Endothelial cell (in vitro differentiated cells): Measurements from ENCODE around the gene XPC. TPM values are rescaled to one million over a fixed set of nuclear protein-coding genes. Genes with fewer than 3 reads are reported as not detected.

Source experiments
- DNase-seq: peaks from one replicate; pipeline ENCODE4 v3.0.0; 2021; ENCODE audit warnings: low spot score
- H3K27ac Mint-ChIP-seq: one replicate; pipeline ENCODE4 v1.8.0; 2021; ENCODE audit warnings: mixed read lengths, inconsistent platforms; ENCODE audit not compliant: unreplicated experiment
- H3K27me3 Mint-ChIP-seq: one replicate; pipeline ENCODE4 v1.8.0; 2021; ENCODE audit warnings: mild to moderate bottlenecking, moderate library complexity, mixed read lengths, inconsistent platforms; ENCODE audit not compliant: unreplicated experiment
- H3K36me3 Mint-ChIP-seq: one replicate; pipeline ENCODE4 v1.8.0; 2021; ENCODE audit warnings: mild to moderate bottlenecking, low read depth, mixed read lengths, inconsistent platforms; ENCODE audit not compliant: unreplicated experiment
- H3K4me1 Mint-ChIP-seq: one replicate; pipeline ENCODE4 v1.8.0; 2021; ENCODE audit warnings: mild to moderate bottlenecking, mixed read lengths, inconsistent platforms; ENCODE audit not compliant: unreplicated experiment
- H3K4me3 Mint-ChIP-seq: one replicate; pipeline ENCODE4 v1.8.0; 2021; ENCODE audit warnings: mild to moderate bottlenecking, mixed read lengths, inconsistent platforms; ENCODE audit not compliant: unreplicated experiment
- H3K9me3 Mint-ChIP-seq: one replicate; pipeline ENCODE4 v1.8.0; 2021; ENCODE audit warnings: mixed read lengths, inconsistent platforms; ENCODE audit not compliant: unreplicated experiment
- total RNA-seq: library from RNA; stranded (reverse); fragmentation: NEBNext Ultra II Directional; extraction: Animal tissue kit (Norgen Biotek cat#: 25700); gene quantifications from one replicate; pipeline ENCODE4 v1.2.1, GENCODE V29; 2021; ENCODE audit not compliant: unreplicated experiment
- TF ChIP-seq, protein P1 (sequence below): fragments of 200-600 bp; sonication (generic); IDR thresholded peaks from one replicate; pipeline ENCODE4 v1.5.0; 2021; ENCODE audit warnings: antibody characterized with exemption; ENCODE audit not compliant: unreplicated experiment

XPC gene
- total RNA-seq, 1 donor from 2014 or later, result 35.6 TPM

DNA sequence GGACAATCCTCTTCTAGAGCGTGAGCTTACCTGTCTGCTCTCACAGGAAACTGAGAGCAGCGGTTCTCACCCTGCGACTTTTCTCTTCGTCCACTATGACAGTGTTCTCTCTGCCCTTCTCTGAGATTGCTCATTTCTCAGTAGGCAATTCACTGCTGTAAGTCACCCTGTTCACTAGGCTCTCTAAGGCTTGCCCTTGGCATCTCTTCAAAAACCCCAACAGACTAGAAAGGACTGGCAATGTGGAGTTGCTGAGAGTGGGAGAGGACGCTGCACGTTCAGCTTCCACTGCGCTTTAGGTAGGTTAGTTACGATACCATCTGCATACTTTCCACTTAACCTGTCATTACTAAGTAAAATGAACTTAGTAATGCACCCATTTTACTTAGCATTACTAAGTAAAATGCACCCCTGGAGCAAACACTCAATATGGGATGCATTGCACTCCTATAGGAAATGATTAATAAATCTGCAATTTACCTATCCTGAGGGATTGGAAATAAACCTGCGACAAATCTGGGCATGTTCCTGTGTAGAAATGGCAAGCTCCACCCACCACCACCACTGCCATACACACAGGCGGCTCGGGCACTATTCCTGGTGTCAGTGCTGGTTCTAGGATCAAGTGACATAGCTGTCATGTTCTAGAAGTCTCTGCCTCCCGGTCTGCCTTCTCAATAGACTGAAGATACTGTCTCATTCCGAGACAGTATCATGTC lies 21.4 kb downstream of the XPC start:
- H3K36me3 Mint-ChIP-seq, result peaks cover 67% of the 10 kb centered on the region
- no peak overlapping the region for H3K27ac Mint-ChIP-seq

DNA sequence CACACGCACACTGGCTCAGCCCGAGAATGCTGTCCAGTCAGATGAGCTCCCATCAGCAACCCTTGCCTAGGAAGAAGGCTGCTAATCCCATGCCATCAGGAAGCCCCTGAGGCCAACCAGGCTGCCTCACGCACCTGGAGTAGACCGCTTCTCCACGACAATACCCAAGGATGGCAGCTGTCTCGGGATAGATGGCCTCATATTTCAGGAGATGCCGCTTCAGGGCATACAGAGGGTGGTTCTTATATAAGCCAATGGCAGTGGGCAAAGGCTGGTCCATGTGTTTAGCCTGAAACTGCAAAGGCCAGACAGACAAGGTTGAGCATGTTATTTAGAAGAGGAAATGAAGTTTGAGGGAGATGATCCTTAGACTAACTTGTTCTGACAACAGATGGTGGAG lies 22.2 kb downstream of the XPC start:
- TF ChIP-seq, protein P1, sequence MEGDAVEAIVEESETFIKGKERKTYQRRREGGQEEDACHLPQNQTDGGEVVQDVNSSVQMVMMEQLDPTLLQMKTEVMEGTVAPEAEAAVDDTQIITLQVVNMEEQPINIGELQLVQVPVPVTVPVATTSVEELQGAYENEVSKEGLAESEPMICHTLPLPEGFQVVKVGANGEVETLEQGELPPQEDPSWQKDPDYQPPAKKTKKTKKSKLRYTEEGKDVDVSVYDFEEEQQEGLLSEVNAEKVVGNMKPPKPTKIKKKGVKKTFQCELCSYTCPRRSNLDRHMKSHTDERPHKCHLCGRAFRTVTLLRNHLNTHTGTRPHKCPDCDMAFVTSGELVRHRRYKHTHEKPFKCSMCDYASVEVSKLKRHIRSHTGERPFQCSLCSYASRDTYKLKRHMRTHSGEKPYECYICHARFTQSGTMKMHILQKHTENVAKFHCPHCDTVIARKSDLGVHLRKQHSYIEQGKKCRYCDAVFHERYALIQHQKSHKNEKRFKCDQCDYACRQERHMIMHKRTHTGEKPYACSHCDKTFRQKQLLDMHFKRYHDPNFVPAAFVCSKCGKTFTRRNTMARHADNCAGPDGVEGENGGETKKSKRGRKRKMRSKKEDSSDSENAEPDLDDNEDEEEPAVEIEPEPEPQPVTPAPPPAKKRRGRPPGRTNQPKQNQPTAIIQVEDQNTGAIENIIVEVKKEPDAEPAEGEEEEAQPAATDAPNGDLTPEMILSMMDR, result no peak
- peak overlapping the region; percentile 79 for H3K27ac Mint-ChIP-seq
- H3K9me3 Mint-ChIP-seq, result no peaks in the 10 kb centered on the region
- H3K4me1 Mint-ChIP-seq, result no peaks in the 10 kb centered on the region
- no peak overlapping the region for H3K4me3 Mint-ChIP-seq
- peaks cover 6% of the 10 kb centered on the region for H3K27me3 Mint-ChIP-seq
- peaks cover 63% of the 10 kb centered on the region for H3K36me3 Mint-ChIP-seq
- DNase-seq, result no peak

More for the DNA sequence above, 21.4 kb downstream of the XPC start:
- TF ChIP-seq, protein P1, result no peak
- no peak for DNase-seq
- no peaks in the 10 kb centered on the region for H3K4me1 Mint-ChIP-seq
- H3K4me3 Mint-ChIP-seq, result no peak overlapping the region
- peaks cover 6% of the 10 kb centered on the region for H3K27me3 Mint-ChIP-seq
- H3K9me3 Mint-ChIP-seq, result no peaks in the 10 kb centered on the region

GRCh38 chr3:14154895-14155440 lies 23.4 kb downstream of the XPC start:
- Mint-ChIP-seq H3K36me3 (peaks cover 57% of the 10 kb centered on the region), H3K27me3 (peaks cover 10% of the 10 kb centered on the region), H3K4me3 (no peak overlapping the region), H3K9me3 (no peaks in the 10 kb centered on the region), H3K4me1 (no peaks in the 10 kb centered on the region), H3K27ac (no peak overlapping the region)
- DNase-seq, result no peak
- TF ChIP-seq, protein P1, result no peak

DNA sequence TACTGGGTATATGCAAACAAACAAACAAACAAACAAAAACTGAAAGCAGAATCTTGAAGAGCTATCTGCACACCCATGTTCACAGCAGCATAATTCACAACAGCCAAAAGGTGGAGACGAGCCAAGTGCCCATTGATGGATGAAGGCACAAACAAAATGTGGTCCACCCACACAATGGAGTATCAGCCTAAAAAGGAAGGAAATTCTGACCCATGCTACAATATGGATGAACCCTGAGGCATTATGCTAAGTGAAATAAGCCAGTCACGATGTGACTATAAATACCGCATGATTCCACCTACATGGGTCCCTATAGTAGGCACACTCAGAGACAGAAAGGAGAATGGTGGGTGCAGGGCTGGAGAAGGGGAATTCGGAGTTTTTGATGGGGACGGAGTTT lies 24.1 kb downstream of the XPC start:
- TF ChIP-seq, protein P1, result no peak
- H3K4me1 Mint-ChIP-seq, result no peaks in the 10 kb centered on the region
- no peak for DNase-seq
- no peak overlapping the region for H3K27ac Mint-ChIP-seq
- H3K36me3 Mint-ChIP-seq, result peaks cover 56% of the 10 kb centered on the region
- H3K27me3 Mint-ChIP-seq, result peaks cover 10% of the 10 kb centered on the region
- H3K4me3 Mint-ChIP-seq, result no peak overlapping the region
- no peaks in the 10 kb centered on the region for H3K9me3 Mint-ChIP-seq

- TF ChIP-seq, protein P1, result no peak
- Mint-ChIP-seq H3K9me3 (no peaks in the 10 kb centered on the region), H3K36me3 (peaks cover 50% of the 10 kb centered on the region), H3K27ac (no peak overlapping the region), H3K27me3 (peaks cover 6% of the 10 kb centered on the region), H3K4me3 (no peak overlapping the region), H3K4me1 (no peaks in the 10 kb centered on the region)
- no peak for DNase-seq
These were observed 24.7 kb downstream of the XPC start for GRCh38 chr3:14153663-14154062.
